DND-41 (cell line): ENCODE results near the gene USP28.

Experiments
- CTCF ChIP-seq: IDR thresholded peaks from 2 replicates; pipeline ENCODE4 v1.5.1; 2012; ENCODE audit warnings: borderline replicate concordance, low read length, moderate library complexity, mild to moderate bottlenecking; ENCODE audit not compliant: poor library complexity, severe bottlenecking; ENCODE audit errors: extremely low read depth
- EZH2 ChIP-seq: IDR thresholded peaks from 3 replicates; pipeline ENCODE4 v1.6.1; 2012; ENCODE audit warnings: borderline replicate concordance, low read depth, mild to moderate bottlenecking, moderate library complexity, low read length, inconsistent platforms; ENCODE audit not compliant: severe bottlenecking

GRCh38 chr11:113817162-113817561 is 58.2 kb downstream of the USP28 start:
- TF ChIP-seq CTCF: no peak
- no peak for TF ChIP-seq EZH2
